Liver (tissue), 3 donors: Measurements from ENCODE around the gene HOMER1.

Source experiments
- EGR1 ChIP-seq, 2 donors: IDR thresholded peaks; 2 replicates each; pipeline ENCODE4 v1.6.1; 2016 to 2018; ENCODE audit warnings: antibody characterized with exemption in 2 of 2, low read depth in 2 of 2
- FOXA2 ChIP-seq: IDR thresholded peaks from 2 replicates; pipeline ENCODE4 v1.6.1; 2016; ENCODE audit warnings: antibody characterized with exemption
- GABPA ChIP-seq, 2 donors: IDR thresholded peaks in 1 of 2; conservative IDR thresholded peaks in 1 of 2; 2 replicates each; pipeline ENCODE4 v1.6.1; 2016; ENCODE audit warnings: antibody characterized with exemption in 2 of 2, mild to moderate bottlenecking in 1 of 2, moderate library complexity in 1 of 2
- TAF1 ChIP-seq: conservative IDR thresholded peaks from 2 replicates; pipeline ENCODE4 v1.6.1; 2016; ENCODE audit warnings: antibody characterized with exemption, mild to moderate bottlenecking
- TF ChIP-seq, protein P1 (sequence below): IDR thresholded peaks from 2 replicates; pipeline ENCODE4 v1.6.1; 2016; ENCODE audit warnings: antibody characterized with exemption, mild to moderate bottlenecking
- TF ChIP-seq, protein P2 (sequence below): fragments of 150-350 bp; IDR thresholded peaks from 2 replicates; pipeline ENCODE4 v1.5.1; 2017; ENCODE audit warnings: improper control_type of control experiment, low read depth, low read length; ENCODE audit not compliant: missing input control
- TF ChIP-seq, protein P3 (sequence below): IDR thresholded peaks from 2 replicates; pipeline ENCODE4 v1.6.1; 2016; ENCODE audit warnings: antibody characterized with exemption
- donor health status: healthy.
- donor health status: healthy.

- TF ChIP-seq TAF1, result no peak
- TF ChIP-seq, protein P1, sequence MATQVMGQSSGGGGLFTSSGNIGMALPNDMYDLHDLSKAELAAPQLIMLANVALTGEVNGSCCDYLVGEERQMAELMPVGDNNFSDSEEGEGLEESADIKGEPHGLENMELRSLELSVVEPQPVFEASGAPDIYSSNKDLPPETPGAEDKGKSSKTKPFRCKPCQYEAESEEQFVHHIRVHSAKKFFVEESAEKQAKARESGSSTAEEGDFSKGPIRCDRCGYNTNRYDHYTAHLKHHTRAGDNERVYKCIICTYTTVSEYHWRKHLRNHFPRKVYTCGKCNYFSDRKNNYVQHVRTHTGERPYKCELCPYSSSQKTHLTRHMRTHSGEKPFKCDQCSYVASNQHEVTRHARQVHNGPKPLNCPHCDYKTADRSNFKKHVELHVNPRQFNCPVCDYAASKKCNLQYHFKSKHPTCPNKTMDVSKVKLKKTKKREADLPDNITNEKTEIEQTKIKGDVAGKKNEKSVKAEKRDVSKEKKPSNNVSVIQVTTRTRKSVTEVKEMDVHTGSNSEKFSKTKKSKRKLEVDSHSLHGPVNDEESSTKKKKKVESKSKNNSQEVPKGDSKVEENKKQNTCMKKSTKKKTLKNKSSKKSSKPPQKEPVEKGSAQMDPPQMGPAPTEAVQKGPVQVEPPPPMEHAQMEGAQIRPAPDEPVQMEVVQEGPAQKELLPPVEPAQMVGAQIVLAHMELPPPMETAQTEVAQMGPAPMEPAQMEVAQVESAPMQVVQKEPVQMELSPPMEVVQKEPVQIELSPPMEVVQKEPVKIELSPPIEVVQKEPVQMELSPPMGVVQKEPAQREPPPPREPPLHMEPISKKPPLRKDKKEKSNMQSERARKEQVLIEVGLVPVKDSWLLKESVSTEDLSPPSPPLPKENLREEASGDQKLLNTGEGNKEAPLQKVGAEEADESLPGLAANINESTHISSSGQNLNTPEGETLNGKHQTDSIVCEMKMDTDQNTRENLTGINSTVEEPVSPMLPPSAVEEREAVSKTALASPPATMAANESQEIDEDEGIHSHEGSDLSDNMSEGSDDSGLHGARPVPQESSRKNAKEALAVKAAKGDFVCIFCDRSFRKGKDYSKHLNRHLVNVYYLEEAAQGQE, result no peak
- TF ChIP-seq, protein P2, sequence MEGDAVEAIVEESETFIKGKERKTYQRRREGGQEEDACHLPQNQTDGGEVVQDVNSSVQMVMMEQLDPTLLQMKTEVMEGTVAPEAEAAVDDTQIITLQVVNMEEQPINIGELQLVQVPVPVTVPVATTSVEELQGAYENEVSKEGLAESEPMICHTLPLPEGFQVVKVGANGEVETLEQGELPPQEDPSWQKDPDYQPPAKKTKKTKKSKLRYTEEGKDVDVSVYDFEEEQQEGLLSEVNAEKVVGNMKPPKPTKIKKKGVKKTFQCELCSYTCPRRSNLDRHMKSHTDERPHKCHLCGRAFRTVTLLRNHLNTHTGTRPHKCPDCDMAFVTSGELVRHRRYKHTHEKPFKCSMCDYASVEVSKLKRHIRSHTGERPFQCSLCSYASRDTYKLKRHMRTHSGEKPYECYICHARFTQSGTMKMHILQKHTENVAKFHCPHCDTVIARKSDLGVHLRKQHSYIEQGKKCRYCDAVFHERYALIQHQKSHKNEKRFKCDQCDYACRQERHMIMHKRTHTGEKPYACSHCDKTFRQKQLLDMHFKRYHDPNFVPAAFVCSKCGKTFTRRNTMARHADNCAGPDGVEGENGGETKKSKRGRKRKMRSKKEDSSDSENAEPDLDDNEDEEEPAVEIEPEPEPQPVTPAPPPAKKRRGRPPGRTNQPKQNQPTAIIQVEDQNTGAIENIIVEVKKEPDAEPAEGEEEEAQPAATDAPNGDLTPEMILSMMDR, result no peak
- no peak for TF ChIP-seq GABPA (IDR thresholded peaks at IDR 0.05 in 1 of 2, conservative IDR thresholded peaks at IDR 0.05 in 1 of 2)
- TF ChIP-seq FOXA2, result no peak
- no peak for TF ChIP-seq EGR1 (IDR thresholded peaks at IDR 0.05; ENCODE audit: low read depth in 2 of 2)
- TF ChIP-seq, protein P3, sequence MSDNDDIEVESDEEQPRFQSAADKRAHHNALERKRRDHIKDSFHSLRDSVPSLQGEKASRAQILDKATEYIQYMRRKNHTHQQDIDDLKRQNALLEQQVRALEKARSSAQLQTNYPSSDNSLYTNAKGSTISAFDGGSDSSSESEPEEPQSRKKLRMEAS, result no peak
Observed at GRCh38 chr5:79416499-79416898, 97.4 kb downstream of the HOMER1 start.
